Thyroid gland (tissue), 4 donors: ENCODE measurements around the gene IWS1. TPM values are rescaled to one million over a fixed set of nuclear protein-coding genes. Genes with fewer than 3 reads are reported as not detected.

ENCODE experiments used
- DNase-seq, 2 donors: peaks; one replicate each; pipeline ENCODE4 v3.0.0-alpha.2; 2019
- H3K27ac ChIP-seq, 3 donors: fragments of 200-600 bp; sonication (generic); 1 replicate in 2 of 3; 2 replicates in 1 of 3; pipeline ENCODE4 v1.5.1; 2016 to 2019; ENCODE audit warnings: mild to moderate bottlenecking in 1 of 3, moderate library complexity in 1 of 3
- H3K27me3 ChIP-seq: fragments of 200-600 bp; sonication (generic); one replicate; pipeline ENCODE4 v1.5.1; 2019
- H3K36me3 ChIP-seq, 2 donors: fragments of 200-600 bp; sonication (generic); one replicate each; pipeline ENCODE4 v1.5.1; 2016 to 2019
- H3K4me1 ChIP-seq, 2 donors: fragments of 200-600 bp; sonication (generic); one replicate each; pipeline ENCODE4 v1.5.1; 2017 to 2019
- H3K4me3 ChIP-seq, 3 donors: fragments of 200-600 bp; sonication (generic); replicated peaks in 1 of 3; 1 replicate in 2 of 3; 2 replicates in 1 of 3; pipeline ENCODE4 v1.5.1; 2016; ENCODE audit warnings: mild to moderate bottlenecking in 1 of 3
- H3K9me3 ChIP-seq: fragments of 200-600 bp; sonication (generic); one replicate; pipeline ENCODE4 v1.5.1; 2017
- CTCF ChIP-seq, 6 experiments: fragments of 200-600 bp in 3 of 6; fragments of 450-650 bp in 3 of 6; sonication (generic) in 3 of 6; IDR thresholded peaks; one replicate each; pipeline ENCODE4 v1.5.1; 2016 to 2019; ENCODE audit warnings: antibody characterized with exemption in 6 of 6, mild to moderate bottlenecking in 2 of 6, inconsistent platforms in 1 of 6, moderate library complexity in 1 of 6
- POLR2A ChIP-seq, 2 donors: fragments of 450-650 bp; IDR thresholded peaks; one replicate each; pipeline ENCODE4 v1.6.1; 2017; ENCODE audit warnings: antibody characterized with exemption in 2 of 2, mild to moderate bottlenecking in 2 of 2, moderate library complexity in 1 of 2
- WGBS, 2 donors: methylation state at CpG; one replicate each; pipeline ENCODE4 v1.1.5; 2017; 5-methylcytosine and 5-hydroxymethylcytosine counted together
- intact Hi-C: fragments of 100-400 bp; cut with DNase I; formaldehyde crosslinking; loops from one replicate; pipeline ENCODE4 v1.15.1; 2023
- total RNA-seq, 4 donors: library from RNA; depleted of rRNA; stranded (reverse); fragments of >200 nt; gene quantifications; one replicate each; pipeline ENCODE4 v1.2.3, GENCODE V29; 2016

IWS1 gene
- total RNA-seq, 4 donors from 2014 or later: 33.8 to 70.4 (median 42.1) TPM

GRCh38 chr2:127508631-127509034, 17.7 kb downstream of the IWS1 start:
- intact Hi-C loops: no loop called here
- DNase-seq: peak; percentile 79 to 83
- no peaks in the 10 kb centered on the region for H3K27me3 ChIP-seq
- H3K27ac ChIP-seq: peak overlapping the region; percentile 31 to 59 (median 50)
- H3K36me3 ChIP-seq: peaks cover 17 to 19% of the 10 kb centered on the region in 2 donors
- H3K4me1 ChIP-seq: peaks cover 27 to 31% of the 10 kb centered on the region in 2 donors
- H3K9me3 ChIP-seq: no peaks in the 10 kb centered on the region
- TF ChIP-seq CTCF (IDR thresholded peaks at IDR 0.05) (no peak), POLR2A (IDR thresholded peaks at IDR 0.05) (no peak)
- no peak overlapping the region for H3K4me3 ChIP-seq
- WGBS, 2 donors: 2 to 6% methylated on average over 3 of the region's 3 CpGs

GRCh38 chr2:127508023-127508630, 18.2 kb downstream of the IWS1 start:
- Histone ChIP-seq H3K27me3 (no peaks in the 10 kb centered on the region), H3K27ac (peak overlapping the region; percentile 13 to 59 (median 50)), H3K4me3 (no peak overlapping the region), H3K9me3 (no peaks in the 10 kb centered on the region), H3K36me3 (peaks cover 20 to 21% of the 10 kb centered on the region in 2 donors), H3K4me1 (peaks cover 26 to 31% of the 10 kb centered on the region in 2 donors)
- intact Hi-C loops: no loop called here
- TF ChIP-seq POLR2A (IDR thresholded peaks at IDR 0.05): no peak
- no peak for TF ChIP-seq CTCF (IDR thresholded peaks at IDR 0.05)
- WGBS, 2 donors: 81 to 86% methylated on average over 4 of the region's 4 CpGs
- DNase-seq: no peak

DNA sequence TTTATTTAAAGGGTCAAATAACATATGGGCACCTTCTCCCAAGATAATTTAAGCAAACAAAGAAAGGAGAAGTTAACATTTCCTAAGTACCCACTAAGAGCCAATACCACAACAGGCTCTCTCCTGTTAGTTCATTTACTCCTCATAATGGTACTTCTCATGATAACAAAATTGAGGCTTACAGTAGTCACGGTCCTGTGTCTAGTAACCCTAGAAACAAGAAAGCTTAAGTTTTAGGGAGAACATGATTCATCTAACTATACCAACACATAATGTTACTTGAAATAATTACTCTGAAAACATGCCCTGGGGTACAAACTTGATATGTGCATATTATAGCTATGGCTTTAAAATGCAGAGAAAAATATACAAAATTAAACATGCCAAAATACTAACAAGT, 19.8 kb downstream of the IWS1 start:
- DNase-seq: no peak
- 80 to 84% methylated on average over 1 of the region's 1 CpG for WGBS, 2 donors
- intact Hi-C loops: no loop called here

DNA sequence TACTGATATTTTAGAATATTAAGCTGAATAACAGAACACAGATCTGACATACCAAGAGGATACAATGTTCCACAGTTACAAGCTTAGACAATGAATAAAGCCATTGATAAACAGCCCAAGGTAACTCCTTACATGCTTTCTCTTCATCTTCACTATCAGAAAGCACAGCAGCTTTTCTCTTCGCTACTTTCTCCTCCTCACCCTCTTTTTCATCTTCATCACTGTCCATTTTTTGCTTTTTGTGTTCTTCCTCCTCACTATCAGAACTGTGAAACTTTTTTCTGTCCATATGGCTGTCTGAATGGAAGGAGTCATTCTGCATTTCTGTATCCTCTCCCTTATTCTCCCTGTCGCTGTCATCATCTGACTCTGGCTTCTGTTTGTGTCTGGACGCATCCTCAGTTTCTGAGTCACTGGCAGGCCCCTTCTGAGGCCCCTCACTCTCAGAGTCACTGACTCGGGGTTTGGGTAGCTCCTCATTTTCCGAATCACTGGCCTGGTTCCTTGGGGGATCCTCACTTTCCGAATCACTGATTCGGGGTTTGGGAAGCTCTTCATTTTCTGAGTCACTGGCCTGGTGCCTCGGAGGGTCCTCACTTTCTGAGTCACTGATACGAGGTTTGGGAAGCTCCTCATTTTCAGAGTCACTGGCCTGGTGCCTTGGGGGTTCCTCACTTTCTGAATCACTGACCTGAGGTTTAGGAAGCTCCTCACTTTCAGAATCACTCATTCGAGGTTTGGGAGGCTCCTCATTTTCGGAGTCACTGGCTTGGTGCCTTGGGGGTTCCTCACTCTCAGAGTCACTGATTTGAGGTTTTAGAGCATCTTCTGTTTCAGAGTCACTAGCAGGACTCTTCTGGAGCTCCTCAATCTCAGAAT, 21.5 kb downstream of the IWS1 start:
- WGBS, 2 donors: 88 to 89% methylated on average over 11 of the region's 11 CpGs
- intact Hi-C loops: no loop called here
- TF ChIP-seq CTCF (IDR thresholded peaks at IDR 0.05) (no peak), POLR2A (IDR thresholded peaks at IDR 0.05) (no peak)
- H3K27me3 ChIP-seq: no peaks in the 10 kb centered on the region
- peaks cover 26 to 31% of the 10 kb centered on the region in 2 donors for H3K4me1 ChIP-seq
- no peak overlapping the region for H3K4me3 ChIP-seq
- H3K9me3 ChIP-seq: no peaks in the 10 kb centered on the region
- no peak overlapping the region for H3K27ac ChIP-seq
- no peak for DNase-seq
- H3K36me3 ChIP-seq: peaks cover 32 to 46% of the 10 kb centered on the region in 2 donors

More for the DNA sequence above, 19.8 kb downstream of the IWS1 start:
- TF ChIP-seq CTCF (IDR thresholded peaks at IDR 0.05): no peak
- Histone ChIP-seq H3K4me1 (peaks cover 26 to 31% of the 10 kb centered on the region in 2 donors), H3K9me3 (no peaks in the 10 kb centered on the region), H3K27ac (no peak overlapping the region), H3K27me3 (no peaks in the 10 kb centered on the region), H3K36me3 (peaks cover 32 to 36% of the 10 kb centered on the region in 2 donors), H3K4me3 (no peak overlapping the region)

- H3K4me3 ChIP-seq: no peak overlapping the region
- no peak for DNase-seq
- no peaks in the 10 kb centered on the region for H3K9me3 ChIP-seq
- no peak overlapping the region for H3K27ac ChIP-seq
- H3K4me1 ChIP-seq: peaks cover 19 to 23% of the 10 kb centered on the region in 2 donors
- intact Hi-C loops: no loop called here
- peaks cover 32 to 49% of the 10 kb centered on the region in 2 donors for H3K36me3 ChIP-seq
- WGBS, 2 donors: 97 to 99% methylated on average over 2 of the region's 2 CpGs
- TF ChIP-seq CTCF (IDR thresholded peaks at IDR 0.05) (no peak), POLR2A (IDR thresholded peaks at IDR 0.05) (no peak)
- no peaks in the 10 kb centered on the region for H3K27me3 ChIP-seq
Observed at GRCh38 chr2:127503491-127503890, 22.8 kb downstream of the IWS1 start.
